ENCODE results near the gene SBK2.

The SBK2 gene

DNA sequence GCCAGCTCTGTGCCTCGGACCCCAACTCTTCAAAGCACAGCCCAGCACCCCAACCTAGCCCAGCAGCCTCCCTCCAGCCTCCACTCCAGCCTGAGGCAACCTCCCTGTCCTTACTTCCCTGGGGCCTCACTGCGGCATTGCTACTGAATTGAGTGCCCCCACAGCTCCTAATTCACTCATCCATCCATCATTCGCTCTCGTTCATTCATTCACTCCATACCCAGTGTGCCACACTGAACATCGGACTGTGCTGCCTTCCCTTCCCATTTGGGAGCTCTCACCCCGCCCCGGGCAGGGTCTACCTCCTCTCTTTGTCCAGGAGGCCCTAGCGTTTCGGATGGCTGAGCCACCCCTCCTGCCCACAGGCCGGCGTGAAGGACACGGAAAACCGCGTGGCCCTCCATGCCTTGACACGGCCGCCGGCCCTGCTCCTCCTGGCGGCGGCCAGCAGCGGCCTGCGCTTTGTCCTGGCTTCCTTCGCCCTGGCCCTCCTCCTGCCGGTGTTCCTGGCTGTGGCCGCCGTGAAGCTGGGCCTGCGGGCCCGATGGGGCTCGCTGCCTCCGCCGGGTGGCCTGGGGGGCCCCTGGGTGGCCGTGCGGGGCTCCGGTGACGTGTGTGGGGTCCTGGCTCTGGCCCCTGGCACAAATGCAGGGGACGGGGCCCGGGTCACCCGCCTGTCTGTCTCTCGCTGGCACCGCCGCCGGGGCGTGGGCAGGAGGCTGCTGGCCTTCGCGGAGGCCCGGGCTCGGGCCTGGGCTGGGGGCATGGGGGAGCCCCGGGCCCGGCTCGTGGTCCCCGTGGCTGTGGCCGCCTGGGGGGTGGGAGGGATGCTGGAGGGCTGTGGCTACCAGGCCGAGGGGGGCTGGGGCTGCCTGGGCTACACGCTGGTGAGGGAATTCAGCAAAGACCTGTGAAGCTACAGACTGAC, 50.6 kb downstream of the SBK2 start:
- Histone ChIP-seq H3K4me3 (ENCODE audit: low read depth, low read length) (peak overlapping the region; percentile 75), H3K36me3 (ENCODE audit: control insufficient read depth, insufficient read depth, low read length) (peaks cover 8% of the 10 kb centered on the region), H3K9ac (ENCODE audit: low read depth, low read length) (no peak overlapping the region), H3K4me1 (ENCODE audit: control insufficient read depth, insufficient read depth, low read length) (peaks cover 17% of the 10 kb centered on the region), H3K9me3 (ENCODE audit: control insufficient read depth, insufficient read depth, low read length) (no peaks in the 10 kb centered on the region), H3K27me3 (ENCODE audit: control insufficient read depth, insufficient read depth, low read length) (no peaks in the 10 kb centered on the region)

DNA sequence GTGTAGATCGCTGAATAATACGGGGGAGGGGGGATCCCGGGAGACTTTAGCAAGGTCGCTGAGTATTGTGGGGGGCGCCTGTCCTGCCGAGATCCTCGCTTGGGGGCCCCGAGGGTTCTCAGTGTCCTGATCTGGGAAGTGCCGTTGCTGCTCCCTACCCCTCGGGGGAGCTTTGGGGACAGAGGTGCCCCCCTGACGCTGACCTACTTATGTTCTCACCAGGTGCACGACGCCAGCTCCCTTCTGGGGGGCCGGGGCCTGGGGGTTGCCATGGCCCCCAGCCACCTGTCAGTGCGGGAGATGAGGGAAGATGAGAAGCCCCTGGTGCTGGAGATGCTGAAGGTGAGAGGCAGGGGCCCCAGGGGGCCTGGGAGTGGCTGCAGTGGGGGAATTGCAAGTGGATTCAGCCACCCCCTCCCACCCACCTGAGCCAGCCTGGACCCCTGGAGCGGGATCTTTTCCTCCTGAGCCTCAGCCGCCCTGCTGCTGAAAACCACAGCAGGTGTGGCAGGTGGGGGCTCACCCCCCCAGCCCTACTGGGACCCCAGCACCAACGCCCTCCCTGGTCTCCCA, 51.4 kb downstream of the SBK2 start:
- Histone ChIP-seq H3K4me3 (ENCODE audit: low read depth, low read length) (peak overlapping the region; percentile 75), H3K27me3 (ENCODE audit: control insufficient read depth, insufficient read depth, low read length) (no peaks in the 10 kb centered on the region), H3K9me3 (ENCODE audit: control insufficient read depth, insufficient read depth, low read length) (no peaks in the 10 kb centered on the region), H3K9ac (ENCODE audit: low read depth, low read length) (peak overlapping the region; percentile 65), H3K36me3 (ENCODE audit: control insufficient read depth, insufficient read depth, low read length) (peaks cover 8% of the 10 kb centered on the region), H3K4me1 (ENCODE audit: control insufficient read depth, insufficient read depth, low read length) (peaks cover 19% of the 10 kb centered on the region)

- H3K9me3 ChIP-seq (ENCODE audit: control insufficient read depth, insufficient read depth, low read length), result no peaks in the 10 kb centered on the region
- H3K27me3 ChIP-seq (ENCODE audit: control insufficient read depth, insufficient read depth, low read length), result no peaks in the 10 kb centered on the region
- peaks cover 8% of the 10 kb centered on the region for H3K36me3 ChIP-seq (ENCODE audit: control insufficient read depth, insufficient read depth, low read length)
- H3K4me3 ChIP-seq (ENCODE audit: low read depth, low read length), result peak within 1 kb of the TSS; percentile 75
- peaks cover 19% of the 10 kb centered on the region for H3K4me1 ChIP-seq (ENCODE audit: control insufficient read depth, insufficient read depth, low read length)
- peak within 1 kb of the TSS; percentile 65 for H3K9ac ChIP-seq (ENCODE audit: low read depth, low read length)
Measured at GRCh38 chr19:55484593-55485438, 52.1 kb downstream of the SBK2 start, which contains the start of gene NAT14. Gene NAT14, plus strand, starts transcription at chr19:55485188. Its CDS starts 521 bp downstream, at chr19:55485709.

DNA sequence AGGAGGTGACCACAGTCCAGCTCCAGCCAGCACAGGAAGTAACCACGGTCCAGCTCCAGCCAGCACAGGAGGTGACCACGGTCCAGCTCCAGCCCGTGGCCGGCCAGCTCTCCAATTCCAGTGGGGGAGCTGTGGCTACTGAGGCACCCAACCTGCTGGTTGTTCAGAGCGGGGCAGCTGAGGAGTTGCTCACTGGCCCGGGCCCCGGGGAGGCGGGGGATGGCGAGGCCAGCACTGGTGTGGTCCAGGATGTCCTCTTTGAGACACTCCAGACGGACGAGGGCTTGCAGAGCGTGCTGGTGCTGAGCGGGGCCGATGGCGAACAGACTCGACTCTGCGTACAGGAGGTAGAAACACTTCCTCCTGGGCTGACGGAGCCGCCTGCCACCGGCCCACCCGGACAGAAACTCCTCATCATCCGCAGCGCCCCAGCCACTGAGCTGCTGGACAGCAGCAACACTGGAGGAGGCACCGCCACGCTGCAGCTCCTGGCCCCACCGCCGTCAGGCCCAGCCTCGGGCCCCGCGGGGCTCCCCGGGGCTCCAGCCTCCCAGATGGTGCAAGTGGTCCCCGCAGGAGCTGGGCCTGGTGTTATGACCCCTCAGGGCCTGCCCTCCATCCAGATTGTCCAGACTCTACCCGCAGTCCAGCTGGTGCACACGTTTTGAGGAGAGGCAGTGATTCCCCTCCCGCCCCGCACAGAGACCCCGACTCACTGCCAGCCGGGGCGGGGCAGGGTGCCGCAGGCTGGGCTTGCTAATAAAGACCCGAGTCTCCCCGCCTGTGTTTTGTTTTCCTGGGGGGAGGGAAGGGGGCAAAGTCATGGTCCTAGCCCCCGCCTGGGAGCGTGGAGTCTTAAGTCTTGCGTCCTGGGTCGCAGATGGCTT, 53.0 kb downstream of the SBK2 start:
- H3K9me3 ChIP-seq (ENCODE audit: control insufficient read depth, insufficient read depth, low read length), result no peaks in the 10 kb centered on the region
- peaks cover 16% of the 10 kb centered on the region for H3K4me1 ChIP-seq (ENCODE audit: control insufficient read depth, insufficient read depth, low read length)
- peaks cover 8% of the 10 kb centered on the region for H3K36me3 ChIP-seq (ENCODE audit: control insufficient read depth, insufficient read depth, low read length)
- peak overlapping the region; percentile 47 for H3K9ac ChIP-seq (ENCODE audit: low read depth, low read length)
- peak overlapping the region; percentile 75 for H3K4me3 ChIP-seq (ENCODE audit: low read depth, low read length)
- no peaks in the 10 kb centered on the region for H3K27me3 ChIP-seq (ENCODE audit: control insufficient read depth, insufficient read depth, low read length)

DNA sequence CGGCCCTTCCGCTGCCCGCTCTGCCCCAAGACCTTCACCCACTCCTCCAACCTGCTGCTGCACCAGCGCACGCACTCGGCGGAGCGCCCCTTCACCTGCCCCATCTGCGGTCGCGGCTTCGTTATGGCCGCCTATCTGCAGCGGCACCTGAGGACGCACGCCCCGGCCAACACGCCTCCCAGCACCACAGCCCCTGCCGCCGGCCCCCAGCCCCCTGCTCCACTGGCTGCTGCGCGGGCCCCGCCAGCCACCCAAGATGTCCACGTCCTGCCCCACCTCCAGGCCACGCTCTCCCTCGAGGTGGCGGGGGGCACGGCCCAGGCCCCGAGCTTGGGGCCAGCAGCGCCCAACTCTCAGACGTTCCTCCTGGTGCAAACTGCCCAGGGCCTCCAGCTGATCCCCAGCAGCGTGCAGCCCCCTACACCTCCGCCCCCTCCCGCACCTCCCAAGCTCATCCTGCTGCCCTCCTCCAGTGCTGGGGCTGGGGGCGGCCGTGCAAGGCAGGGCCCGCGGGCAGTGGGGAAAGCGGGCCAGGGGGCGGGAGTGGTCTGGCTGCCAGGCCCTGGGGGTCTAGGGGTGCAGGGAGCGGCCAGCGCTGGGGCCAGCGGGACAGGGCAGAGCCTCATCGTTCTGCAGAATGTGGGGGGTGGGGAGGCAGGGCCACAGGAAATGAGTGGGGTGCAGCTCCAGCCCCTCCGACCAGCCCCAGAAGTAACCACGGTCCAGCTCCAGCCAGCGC, 53.8 kb downstream of the SBK2 start:
- Histone ChIP-seq H3K9me3 (ENCODE audit: control insufficient read depth, insufficient read depth, low read length) (no peaks in the 10 kb centered on the region), H3K27me3 (ENCODE audit: control insufficient read depth, insufficient read depth, low read length) (no peaks in the 10 kb centered on the region), H3K9ac (ENCODE audit: low read depth, low read length) (no peak overlapping the region), H3K4me3 (ENCODE audit: low read depth, low read length) (no peak overlapping the region), H3K36me3 (ENCODE audit: control insufficient read depth, insufficient read depth, low read length) (peaks cover 8% of the 10 kb centered on the region), H3K4me1 (ENCODE audit: control insufficient read depth, insufficient read depth, low read length) (peaks cover 14% of the 10 kb centered on the region)

DNA sequence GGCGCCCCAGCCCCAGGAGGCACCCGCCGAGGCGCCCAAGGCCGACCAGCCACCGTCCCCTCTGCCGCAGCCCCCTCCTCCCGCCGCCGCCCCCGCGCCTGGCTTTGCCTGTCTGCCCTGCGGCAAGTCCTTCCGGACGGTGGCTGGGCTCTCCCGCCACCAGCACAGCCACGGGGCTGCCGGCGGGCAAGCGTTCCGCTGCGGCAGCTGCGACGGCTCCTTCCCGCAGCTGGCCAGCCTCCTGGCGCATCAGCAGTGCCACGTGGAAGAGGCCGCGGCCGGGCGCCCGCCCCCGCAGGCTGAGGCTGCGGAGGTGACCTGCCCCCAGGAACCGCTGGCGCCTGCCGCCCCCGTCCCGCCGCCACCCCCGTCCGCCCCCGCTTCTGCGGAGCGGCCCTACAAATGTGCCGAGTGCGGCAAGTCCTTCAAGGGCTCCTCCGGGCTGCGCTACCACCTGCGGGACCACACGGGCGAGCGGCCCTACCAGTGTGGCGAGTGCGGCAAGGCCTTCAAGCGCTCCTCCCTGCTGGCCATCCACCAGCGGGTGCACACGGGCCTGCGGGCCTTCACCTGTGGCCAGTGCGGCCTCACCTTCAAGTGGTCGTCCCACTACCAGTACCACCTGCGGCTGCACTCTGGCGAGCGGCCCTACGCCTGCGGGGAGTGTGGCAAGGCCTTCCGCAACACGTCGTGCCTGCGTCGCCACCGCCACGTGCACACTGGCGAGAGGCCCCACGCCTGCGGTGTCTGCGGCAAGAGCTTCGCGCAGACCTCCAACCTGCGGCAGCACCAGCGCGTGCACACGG, 54.6 kb downstream of the SBK2 start:
- peaks cover 8% of the 10 kb centered on the region for H3K36me3 ChIP-seq (ENCODE audit: control insufficient read depth, insufficient read depth, low read length)
- H3K9me3 ChIP-seq (ENCODE audit: control insufficient read depth, insufficient read depth, low read length), result no peaks in the 10 kb centered on the region
- no peaks in the 10 kb centered on the region for H3K27me3 ChIP-seq (ENCODE audit: control insufficient read depth, insufficient read depth, low read length)
- peaks cover 9% of the 10 kb centered on the region for H3K4me1 ChIP-seq (ENCODE audit: control insufficient read depth, insufficient read depth, low read length)
- no peak overlapping the region for H3K4me3 ChIP-seq (ENCODE audit: low read depth, low read length)
- no peak overlapping the region for H3K9ac ChIP-seq (ENCODE audit: low read depth, low read length)

- H3K4me3 ChIP-seq (ENCODE audit: low read depth, low read length), result no peak overlapping the region
- no peak overlapping the region for H3K9ac ChIP-seq (ENCODE audit: low read depth, low read length)
- peaks cover 4% of the 10 kb centered on the region for H3K4me1 ChIP-seq (ENCODE audit: control insufficient read depth, insufficient read depth, low read length)
- H3K36me3 ChIP-seq (ENCODE audit: control insufficient read depth, insufficient read depth, low read length), result peaks cover 8% of the 10 kb centered on the region
- H3K9me3 ChIP-seq (ENCODE audit: control insufficient read depth, insufficient read depth, low read length), result no peaks in the 10 kb centered on the region
- H3K27me3 ChIP-seq (ENCODE audit: control insufficient read depth, insufficient read depth, low read length), result no peaks in the 10 kb centered on the region
Measured at GRCh38 chr19:55481794-55482155, 55.2 kb downstream of the SBK2 start.

- Histone ChIP-seq H3K9ac (ENCODE audit: low read depth, low read length) (no peak overlapping the region), H3K4me1 (ENCODE audit: control insufficient read depth, insufficient read depth, low read length) (peaks cover 4% of the 10 kb centered on the region), H3K4me3 (ENCODE audit: low read depth, low read length) (no peak overlapping the region), H3K27me3 (ENCODE audit: control insufficient read depth, insufficient read depth, low read length) (no peaks in the 10 kb centered on the region), H3K36me3 (ENCODE audit: control insufficient read depth, insufficient read depth, low read length) (peaks cover 8% of the 10 kb centered on the region), H3K9me3 (ENCODE audit: control insufficient read depth, insufficient read depth, low read length) (no peaks in the 10 kb centered on the region)
Measured at GRCh38 chr19:55481148-55481793, 55.7 kb downstream of the SBK2 start.

GRCh38 chr19:55479451-55480230, 57.3 kb downstream of the SBK2 start:
- Histone ChIP-seq H3K4me3 (ENCODE audit: low read depth, low read length) (no peak overlapping the region), H3K4me1 (ENCODE audit: control insufficient read depth, insufficient read depth, low read length) (peaks cover 10% of the 10 kb centered on the region), H3K9me3 (ENCODE audit: control insufficient read depth, insufficient read depth, low read length) (no peaks in the 10 kb centered on the region), H3K9ac (ENCODE audit: low read depth, low read length) (no peak overlapping the region), H3K36me3 (ENCODE audit: control insufficient read depth, insufficient read depth, low read length) (peaks cover 8% of the 10 kb centered on the region), H3K27me3 (ENCODE audit: control insufficient read depth, insufficient read depth, low read length) (no peaks in the 10 kb centered on the region)

Data from iPS-15b (cell line).